Measurements from ENCODE around the gene RDM1. TPM values are rescaled to one million over a fixed set of nuclear protein-coding genes. Genes with fewer than 3 reads are reported as not detected.

RDM1 gene
- total RNA-seq, 6 experiments from 2014 or later, result 0.23 to 0.76 (median 0.53) TPM; not detected in 2

DNA sequence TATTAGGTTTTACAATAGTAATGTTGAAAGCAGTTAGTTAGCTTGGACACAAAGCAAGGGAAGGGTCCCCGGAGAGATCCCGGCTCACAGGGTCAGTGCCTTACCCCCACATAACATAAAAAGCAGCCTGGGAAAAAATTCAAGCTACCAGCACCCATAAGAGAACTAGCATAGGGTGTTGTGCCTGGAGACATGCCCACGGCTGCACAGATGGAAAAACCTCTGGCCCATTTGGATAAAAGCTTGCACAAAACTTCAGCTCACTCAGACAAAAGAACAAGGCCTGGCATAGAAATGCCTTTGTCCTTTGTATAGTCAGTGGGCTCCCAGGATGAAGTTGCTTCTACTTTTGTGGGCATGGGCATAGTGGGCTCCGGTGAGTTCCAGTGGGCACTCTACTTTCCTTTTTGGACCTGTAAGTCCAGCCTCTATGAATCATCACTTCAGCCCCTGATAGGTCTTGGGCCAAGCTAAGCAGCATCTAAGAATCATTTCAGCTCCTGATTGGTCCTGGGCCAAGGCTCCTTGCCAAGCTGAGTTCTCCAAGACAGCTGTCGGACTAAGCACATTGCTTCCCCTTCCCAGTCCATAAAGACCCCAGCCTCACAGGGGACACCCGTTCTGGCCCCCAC lies 1.3 kb upstream of the RDM1 start:
- H3K4me1 Mint-ChIP-seq (ENCODE audit: low read depth), result peaks cover 18% of the 10 kb centered on the region
- no peaks in the 10 kb centered on the region for H3K9me3 Mint-ChIP-seq
- H3K27ac Mint-ChIP-seq, result no peak overlapping the region
- peaks cover 9% of the 10 kb centered on the region for H3K27me3 Mint-ChIP-seq (ENCODE audit: insufficient read depth)
- no peaks in the 10 kb centered on the region for H3K36me3 Mint-ChIP-seq (ENCODE audit: low read depth)
- TF ChIP-seq, protein P1, sequence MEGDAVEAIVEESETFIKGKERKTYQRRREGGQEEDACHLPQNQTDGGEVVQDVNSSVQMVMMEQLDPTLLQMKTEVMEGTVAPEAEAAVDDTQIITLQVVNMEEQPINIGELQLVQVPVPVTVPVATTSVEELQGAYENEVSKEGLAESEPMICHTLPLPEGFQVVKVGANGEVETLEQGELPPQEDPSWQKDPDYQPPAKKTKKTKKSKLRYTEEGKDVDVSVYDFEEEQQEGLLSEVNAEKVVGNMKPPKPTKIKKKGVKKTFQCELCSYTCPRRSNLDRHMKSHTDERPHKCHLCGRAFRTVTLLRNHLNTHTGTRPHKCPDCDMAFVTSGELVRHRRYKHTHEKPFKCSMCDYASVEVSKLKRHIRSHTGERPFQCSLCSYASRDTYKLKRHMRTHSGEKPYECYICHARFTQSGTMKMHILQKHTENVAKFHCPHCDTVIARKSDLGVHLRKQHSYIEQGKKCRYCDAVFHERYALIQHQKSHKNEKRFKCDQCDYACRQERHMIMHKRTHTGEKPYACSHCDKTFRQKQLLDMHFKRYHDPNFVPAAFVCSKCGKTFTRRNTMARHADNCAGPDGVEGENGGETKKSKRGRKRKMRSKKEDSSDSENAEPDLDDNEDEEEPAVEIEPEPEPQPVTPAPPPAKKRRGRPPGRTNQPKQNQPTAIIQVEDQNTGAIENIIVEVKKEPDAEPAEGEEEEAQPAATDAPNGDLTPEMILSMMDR (IDR thresholded peaks at IDR 0.05), result no peak
- DNase-seq, result no peak
- no peak overlapping the region for H3K4me3 Mint-ChIP-seq

DNA sequence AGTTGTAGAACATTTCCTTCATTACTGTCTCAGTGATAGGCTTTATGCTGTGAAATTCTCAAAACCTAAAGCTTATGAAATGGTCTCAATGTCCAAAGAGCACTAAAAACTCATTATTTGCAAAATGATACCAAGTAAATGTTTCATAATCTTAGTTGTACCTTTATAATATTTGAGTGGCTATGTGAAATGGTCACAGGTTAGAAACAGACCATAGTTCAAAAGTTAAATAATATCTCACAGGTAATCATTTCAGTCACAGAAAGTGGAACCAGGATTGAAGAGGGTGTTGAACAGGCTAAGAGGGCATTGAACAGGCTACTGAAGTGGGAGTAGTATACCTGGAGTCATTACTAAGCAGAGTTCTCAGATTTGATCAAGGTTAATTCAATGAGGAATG lies 2.9 kb downstream of the RDM1 start:
- Mint-ChIP-seq H3K4me1 (ENCODE audit: low read depth) (peaks cover 17% of the 10 kb centered on the region), H3K27ac (no peak overlapping the region), H3K9me3 (no peaks in the 10 kb centered on the region), H3K4me3 (no peak overlapping the region), H3K27me3 (ENCODE audit: insufficient read depth) (peaks cover 9% of the 10 kb centered on the region), H3K36me3 (ENCODE audit: low read depth) (no peaks in the 10 kb centered on the region)
- TF ChIP-seq, protein P1 (IDR thresholded peaks at IDR 0.05), result no peak
- DNase-seq, result no peak

DNA sequence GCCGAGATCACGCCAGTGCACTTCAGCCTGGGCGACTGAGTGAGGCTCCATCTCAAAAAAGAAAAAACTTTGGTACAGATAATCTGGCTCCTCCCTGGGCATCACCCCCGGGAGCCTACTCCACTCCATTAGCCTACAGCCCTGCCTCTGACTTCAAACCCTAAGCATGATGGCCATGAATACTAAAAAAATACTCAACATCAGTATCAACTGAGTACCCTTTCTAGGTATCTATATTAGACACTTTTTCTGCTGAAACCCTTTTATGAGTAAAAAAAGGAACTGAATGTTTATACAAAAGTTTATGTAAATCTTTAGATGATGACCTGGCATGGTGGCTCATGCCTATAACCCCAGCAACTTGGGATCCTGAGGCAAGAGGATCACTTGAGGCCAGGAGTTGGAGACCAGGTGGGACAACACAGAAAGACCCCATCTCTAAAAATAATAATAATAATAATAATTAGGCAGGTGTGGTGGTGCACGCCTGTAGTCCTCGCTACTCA lies 6.9 kb downstream of the RDM1 start:
- Mint-ChIP-seq H3K9me3 (no peaks in the 10 kb centered on the region), H3K4me3 (no peak overlapping the region), H3K27ac (no peak overlapping the region), H3K36me3 (ENCODE audit: low read depth) (no peaks in the 10 kb centered on the region), H3K4me1 (ENCODE audit: low read depth) (no peaks in the 10 kb centered on the region), H3K27me3 (ENCODE audit: insufficient read depth) (no peaks in the 10 kb centered on the region; the same call in 1 of the 2 replicates)
- TF ChIP-seq, protein P1 (IDR thresholded peaks at IDR 0.05), result no peak
- DNase-seq, result no peak

DNA sequence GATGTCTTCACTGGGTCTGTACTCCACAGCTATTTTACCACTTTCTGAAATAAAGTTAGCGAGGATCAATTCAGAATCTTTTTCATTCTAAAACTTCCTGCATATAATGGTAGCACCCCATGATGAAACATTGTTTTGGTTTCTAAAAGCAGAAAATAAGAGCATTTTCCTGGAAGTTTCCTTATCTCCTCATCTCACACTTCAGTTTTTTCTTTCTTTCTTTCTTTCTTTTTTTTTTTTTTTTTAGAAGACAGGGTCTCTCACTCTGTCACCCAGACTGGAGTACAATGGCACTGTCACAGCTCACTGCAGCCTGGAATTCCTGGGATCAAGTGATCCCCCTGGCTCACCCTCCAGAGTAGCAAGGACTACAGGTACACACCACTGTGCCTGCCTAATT lies 10.3 kb downstream of the RDM1 start:
- H3K27me3 Mint-ChIP-seq (ENCODE audit: insufficient read depth), result peaks cover 6% of the 10 kb centered on the region
- H3K4me1 Mint-ChIP-seq (ENCODE audit: low read depth), result peaks cover 4% of the 10 kb centered on the region; the same call in 1 of the 2 replicates
- H3K4me3 Mint-ChIP-seq, result no peak overlapping the region
- TF ChIP-seq, protein P1 (IDR thresholded peaks at IDR 0.05), result no peak
- H3K27ac Mint-ChIP-seq, result no peak overlapping the region
- no peak for DNase-seq
- no peaks in the 10 kb centered on the region for H3K36me3 Mint-ChIP-seq (ENCODE audit: low read depth)
- H3K9me3 Mint-ChIP-seq, result no peaks in the 10 kb centered on the region

DNA sequence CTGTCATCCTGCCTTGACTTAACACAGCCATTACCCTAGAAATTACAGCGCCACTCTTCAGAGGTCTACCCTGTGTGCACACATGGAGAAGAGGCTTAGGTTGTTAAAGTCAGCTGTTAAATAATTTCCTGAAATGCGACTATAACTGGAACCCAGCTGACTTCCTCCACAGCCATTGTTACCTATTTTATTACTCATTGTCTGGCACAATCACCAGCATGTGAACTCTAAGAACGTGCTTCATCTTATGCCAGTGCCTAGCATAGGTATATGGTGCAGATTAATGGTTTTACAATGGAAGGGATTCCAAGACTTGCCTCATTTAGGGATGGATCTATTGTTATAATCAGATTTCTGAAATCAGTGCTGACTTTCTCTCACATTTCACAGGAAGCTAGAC lies 11.9 kb downstream of the RDM1 start:
- TF ChIP-seq, protein P1 (IDR thresholded peaks at IDR 0.05), result no peak
- no peak overlapping the region for H3K4me3 Mint-ChIP-seq
- no peak overlapping the region for H3K27ac Mint-ChIP-seq
- H3K27me3 Mint-ChIP-seq (ENCODE audit: insufficient read depth), result peaks cover 6% of the 10 kb centered on the region
- no peak for DNase-seq
- H3K4me1 Mint-ChIP-seq (ENCODE audit: low read depth), result peaks cover 4% of the 10 kb centered on the region; the same call in 1 of the 2 replicates
- no peaks in the 10 kb centered on the region for H3K9me3 Mint-ChIP-seq
- H3K36me3 Mint-ChIP-seq (ENCODE audit: low read depth), result no peaks in the 10 kb centered on the region

Measured in HFFc6 (cell line).